ENCODE results near the gene DAZL.
"Not testable (repeated sequence)": the region's sequence is repeated elsewhere in the genome, so short reads cannot be mapped to it uniquely, and the experiment has no call there.

Gene DAZL

DNA sequence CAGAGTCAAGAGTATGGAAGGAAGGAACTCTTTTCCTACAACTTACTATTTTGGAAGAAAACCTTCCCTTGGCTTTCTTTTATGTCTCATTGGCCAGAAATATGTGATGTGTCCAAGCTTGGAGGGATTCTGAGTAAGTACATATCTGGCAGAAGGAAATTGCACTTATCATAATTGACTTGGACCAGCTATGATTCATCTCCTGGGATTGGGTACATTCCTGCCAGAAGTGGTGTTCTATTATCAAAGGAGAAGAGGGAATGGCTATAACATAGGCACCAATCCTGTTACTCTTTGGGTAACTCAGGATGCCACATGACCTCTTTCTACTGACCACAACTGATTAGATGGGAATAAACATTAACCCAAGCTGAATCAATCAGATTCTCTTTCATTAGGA is 13.5 kb upstream of the DAZL start:
- TF ChIP-seq ZFX (IDR thresholded peaks at IDR 0.05; ENCODE audit: borderline replicate concordance), result no peak
- TF ChIP-seq, protein P1, sequence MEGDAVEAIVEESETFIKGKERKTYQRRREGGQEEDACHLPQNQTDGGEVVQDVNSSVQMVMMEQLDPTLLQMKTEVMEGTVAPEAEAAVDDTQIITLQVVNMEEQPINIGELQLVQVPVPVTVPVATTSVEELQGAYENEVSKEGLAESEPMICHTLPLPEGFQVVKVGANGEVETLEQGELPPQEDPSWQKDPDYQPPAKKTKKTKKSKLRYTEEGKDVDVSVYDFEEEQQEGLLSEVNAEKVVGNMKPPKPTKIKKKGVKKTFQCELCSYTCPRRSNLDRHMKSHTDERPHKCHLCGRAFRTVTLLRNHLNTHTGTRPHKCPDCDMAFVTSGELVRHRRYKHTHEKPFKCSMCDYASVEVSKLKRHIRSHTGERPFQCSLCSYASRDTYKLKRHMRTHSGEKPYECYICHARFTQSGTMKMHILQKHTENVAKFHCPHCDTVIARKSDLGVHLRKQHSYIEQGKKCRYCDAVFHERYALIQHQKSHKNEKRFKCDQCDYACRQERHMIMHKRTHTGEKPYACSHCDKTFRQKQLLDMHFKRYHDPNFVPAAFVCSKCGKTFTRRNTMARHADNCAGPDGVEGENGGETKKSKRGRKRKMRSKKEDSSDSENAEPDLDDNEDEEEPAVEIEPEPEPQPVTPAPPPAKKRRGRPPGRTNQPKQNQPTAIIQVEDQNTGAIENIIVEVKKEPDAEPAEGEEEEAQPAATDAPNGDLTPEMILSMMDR (IDR thresholded peaks at IDR 0.05), result no peak
- no peak overlapping the region for H3K27ac ChIP-seq

DNA sequence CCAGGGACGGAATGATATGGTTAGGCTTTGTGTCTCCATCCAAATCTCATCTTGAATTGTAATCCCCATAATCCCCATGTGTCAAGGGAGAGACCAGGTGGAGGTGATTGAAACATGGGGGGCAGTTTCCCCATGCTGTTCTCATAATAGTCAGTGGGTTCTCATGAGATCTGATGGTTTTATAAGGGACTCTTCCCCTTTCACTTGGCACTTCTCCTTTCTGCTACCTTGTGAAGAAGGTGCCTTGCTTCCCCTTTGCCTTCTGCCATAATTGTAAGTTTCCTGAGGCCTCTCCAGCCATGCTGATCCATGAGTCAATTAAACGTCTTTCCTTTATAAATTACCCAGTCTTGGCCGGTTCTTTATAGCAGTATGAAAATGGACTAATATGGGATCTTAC is 11.9 kb upstream of the DAZL start:
- H3K27ac ChIP-seq, result not testable (repeated sequence)

DNA sequence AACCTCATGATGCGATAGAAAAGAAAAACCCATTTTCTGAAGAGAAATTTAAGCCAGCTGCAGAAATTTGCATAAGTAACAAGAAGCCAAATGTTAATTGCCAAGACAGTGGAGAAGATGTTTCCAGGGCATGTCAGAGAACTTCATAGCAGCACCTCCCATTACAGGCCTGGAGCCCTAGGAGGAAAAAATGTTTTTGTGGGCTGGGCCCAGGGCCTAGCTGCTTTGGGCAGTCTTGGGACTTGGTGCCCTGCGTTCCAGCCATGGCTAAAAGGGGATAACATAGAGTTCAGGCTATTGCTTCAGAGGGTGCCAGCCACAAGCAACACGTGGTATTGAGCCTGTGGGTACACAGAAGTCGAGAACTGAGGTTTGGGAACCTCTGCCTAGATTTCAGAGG is 10.9 kb upstream of the DAZL start:
- no peak overlapping the region for H3K27ac ChIP-seq
- TF ChIP-seq, protein P1 (IDR thresholded peaks at IDR 0.05), result no peak
- no peak for TF ChIP-seq ZFX (IDR thresholded peaks at IDR 0.05; ENCODE audit: borderline replicate concordance)

DNA sequence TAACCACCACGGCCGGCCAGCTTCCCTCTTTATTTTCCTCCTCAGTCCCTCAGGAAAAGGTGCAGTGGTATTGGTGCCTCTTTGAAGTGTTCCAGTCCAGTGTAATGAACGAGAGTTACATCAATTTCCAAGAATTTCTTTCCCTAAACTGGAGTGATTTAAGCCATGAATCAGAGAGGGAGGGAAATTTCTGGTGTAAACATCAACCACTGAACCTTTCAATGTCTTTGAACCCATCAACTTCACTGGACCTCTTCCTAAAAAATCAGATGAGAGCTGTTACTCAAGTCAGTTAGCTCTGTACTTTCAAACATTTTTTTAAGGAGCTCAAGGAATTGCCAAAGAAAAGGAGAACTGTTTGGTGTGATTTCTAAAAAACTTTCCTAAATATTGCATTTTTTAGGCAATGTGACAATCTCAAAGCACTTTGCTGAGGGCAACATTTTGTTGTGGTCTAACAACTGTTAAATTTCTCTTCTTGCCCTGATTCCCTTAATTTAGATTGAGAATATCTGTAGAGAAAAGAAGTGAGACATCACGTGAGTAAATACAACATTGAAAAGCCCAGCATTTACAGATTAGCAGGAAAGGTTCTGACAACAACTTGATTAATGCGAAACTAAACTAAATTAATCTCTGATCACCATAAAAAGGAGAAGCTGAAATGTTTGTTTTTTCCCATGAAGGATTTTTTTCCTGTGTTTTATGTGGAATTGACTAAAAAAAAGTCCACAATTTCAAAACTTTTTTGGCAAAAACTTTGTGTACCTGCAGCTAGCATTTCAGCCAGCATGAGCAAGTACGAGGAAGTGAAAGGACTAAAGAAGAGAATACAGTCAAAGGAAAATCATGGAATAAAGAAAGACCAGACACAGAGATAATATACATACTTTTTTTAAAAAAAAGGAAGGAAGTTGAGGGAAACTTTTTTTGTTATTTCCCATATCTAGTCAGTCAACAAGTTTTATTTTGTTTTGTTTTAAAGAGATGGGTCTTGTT is 9.1 kb upstream of the DAZL start:
- H3K27ac ChIP-seq, result no peak overlapping the region
- TF ChIP-seq, protein P1 (IDR thresholded peaks at IDR 0.05), result no peak
- no peak for TF ChIP-seq ZFX (IDR thresholded peaks at IDR 0.05; ENCODE audit: borderline replicate concordance)

DNA sequence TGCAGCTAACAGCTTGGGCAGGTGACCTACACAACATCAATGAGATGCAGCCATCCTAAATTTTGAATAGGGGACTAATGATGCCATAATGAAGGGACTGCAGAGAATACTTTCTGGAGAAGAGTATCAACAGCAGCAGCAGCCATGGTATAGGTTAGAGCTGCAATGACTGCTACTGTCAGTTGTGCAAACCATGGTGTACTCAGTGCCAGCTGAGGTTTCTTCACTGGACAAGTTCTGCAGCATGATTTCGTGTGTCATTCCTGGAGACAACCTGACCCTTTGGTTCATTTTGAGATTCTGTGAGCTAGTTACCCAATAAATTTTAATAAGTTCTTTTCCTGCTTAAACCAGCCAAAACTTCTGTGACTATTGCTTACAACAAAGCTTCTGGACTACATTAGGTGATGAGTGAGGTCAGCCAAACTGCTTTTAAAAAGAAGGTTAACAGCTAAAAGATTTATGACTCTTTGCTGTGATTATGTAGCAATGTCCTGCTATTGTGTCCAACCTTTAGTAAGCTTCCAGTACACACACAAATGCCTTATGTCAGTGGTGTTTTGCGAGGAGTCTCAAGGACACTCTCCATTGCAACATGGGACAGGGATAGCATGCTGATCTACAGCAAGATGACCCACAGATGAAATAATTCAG is 4.8 kb upstream of the DAZL start:
- TF ChIP-seq ZFX (IDR thresholded peaks at IDR 0.05; ENCODE audit: borderline replicate concordance), result no peak
- TF ChIP-seq, protein P1 (IDR thresholded peaks at IDR 0.05), result no peak
- no peak overlapping the region for H3K27ac ChIP-seq

DNA sequence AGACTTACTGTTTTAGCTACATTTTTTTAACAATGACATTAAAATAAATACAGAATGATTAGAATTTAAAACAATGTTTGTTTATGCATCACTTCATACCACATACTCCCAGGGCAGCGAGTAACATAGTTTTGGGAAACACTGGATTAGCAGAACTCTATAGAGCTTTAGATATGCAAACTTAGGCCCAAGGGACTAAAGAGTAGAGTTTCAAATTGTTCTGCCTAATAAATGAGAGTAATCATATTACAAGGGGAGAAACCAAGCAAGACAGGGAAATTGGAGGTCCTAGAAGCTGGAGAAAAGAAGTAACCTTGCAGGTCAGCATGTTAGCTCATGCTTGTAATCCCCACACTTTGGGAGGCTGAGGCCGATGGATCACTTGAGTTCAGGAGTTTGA is 3.6 kb upstream of the DAZL start:
- no peak for TF ChIP-seq ZFX (IDR thresholded peaks at IDR 0.05; ENCODE audit: borderline replicate concordance)
- TF ChIP-seq, protein P1 (IDR thresholded peaks at IDR 0.05), result no peak
- H3K27ac ChIP-seq, result no peak overlapping the region

DNA sequence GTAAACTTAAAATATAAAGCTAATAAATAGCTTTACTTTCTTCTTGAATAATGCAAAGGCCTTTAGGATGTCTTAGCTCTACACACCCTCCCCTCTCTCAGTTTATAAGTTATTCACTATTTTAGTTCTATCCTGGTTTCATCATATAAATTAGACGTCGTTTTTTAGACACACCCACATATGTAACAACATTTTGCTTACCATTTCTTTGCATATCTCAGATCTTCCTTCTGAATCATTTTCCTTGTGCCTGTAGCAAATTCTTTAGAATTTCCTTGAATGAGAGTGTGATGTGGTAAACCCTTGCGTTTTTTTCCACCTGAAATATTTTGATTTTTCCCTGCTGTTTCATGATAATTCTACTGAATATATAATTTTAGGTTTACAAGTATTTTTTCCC is 2.5 kb upstream of the DAZL start:
- TF ChIP-seq, protein P1 (IDR thresholded peaks at IDR 0.05), result no peak
- no peak for TF ChIP-seq ZFX (IDR thresholded peaks at IDR 0.05; ENCODE audit: borderline replicate concordance)
- H3K27ac ChIP-seq, result no peak overlapping the region

All from 22Rv1 (cell line).